ENCODE measurements around the gene HS3ST3B1.

Gene HS3ST3B1

DNA sequence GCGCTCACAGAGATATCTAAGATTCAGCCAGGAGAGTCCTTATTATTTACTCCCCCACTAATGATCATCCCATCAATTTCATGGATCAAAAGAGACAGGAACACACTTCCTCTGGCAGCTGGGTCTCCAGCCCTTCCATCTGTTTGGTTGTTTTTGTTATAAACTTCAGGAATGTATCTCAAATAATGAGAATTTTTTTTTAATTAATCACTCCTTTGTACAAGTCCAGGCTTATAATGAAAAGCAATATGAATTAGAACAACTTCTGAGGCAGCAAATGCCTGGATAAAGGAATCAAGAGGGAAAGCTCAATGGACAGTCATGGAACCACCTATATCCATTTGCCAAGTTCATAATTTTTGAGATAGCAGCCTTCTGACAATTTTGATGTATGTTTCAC lies 73.4 kb downstream of the HS3ST3B1 start:
- Histone ChIP-seq H3K9me3 (ENCODE audit: control insufficient read depth, insufficient read depth, low read depth, low read length) (no peaks in the 10 kb centered on the region), H3K36me3 (ENCODE audit: control insufficient read depth in 2 of 2, insufficient read depth in 1 of 2, low read length in 2 of 2) (no peaks in the 10 kb centered on the region), H3K27ac (ENCODE audit: extremely low read depth, low read depth, low read length) (no peak overlapping the region), H3K4me3 (ENCODE audit: low read depth, low read length) (no peak overlapping the region), H3K4me1 (ENCODE audit: control insufficient read depth, insufficient read depth, low read length) (no peaks in the 10 kb centered on the region)
- ChIA-PET POLR2A (interaction anchor here (0.6 kb wide), 1 partner anchor 803 kb away, joined by 4 read pairs; no protein-coding TSS in a partner anchor), CTCF (interaction anchor here (0.5 to 0.6 kb wide), 2 partner anchors 8 kb away, joined by 3 to 8 read pairs; no protein-coding TSS in a partner anchor)
- no peak for TF ChIP-seq SP2 (tag by site-specific recombination; IDR thresholded peaks at IDR 0.05)
- TF ChIP-seq ZNF239 (tag by site-specific recombination; IDR thresholded peaks at IDR 0.05): no peak
- no peak for TF ChIP-seq ZNF785 (tag by site-specific recombination; IDR thresholded peaks at IDR 0.05)
- no peak for TF ChIP-seq ZNF423 (tag by site-specific recombination; IDR thresholded peaks at IDR 0.05)
- TF ChIP-seq, protein P1, sequence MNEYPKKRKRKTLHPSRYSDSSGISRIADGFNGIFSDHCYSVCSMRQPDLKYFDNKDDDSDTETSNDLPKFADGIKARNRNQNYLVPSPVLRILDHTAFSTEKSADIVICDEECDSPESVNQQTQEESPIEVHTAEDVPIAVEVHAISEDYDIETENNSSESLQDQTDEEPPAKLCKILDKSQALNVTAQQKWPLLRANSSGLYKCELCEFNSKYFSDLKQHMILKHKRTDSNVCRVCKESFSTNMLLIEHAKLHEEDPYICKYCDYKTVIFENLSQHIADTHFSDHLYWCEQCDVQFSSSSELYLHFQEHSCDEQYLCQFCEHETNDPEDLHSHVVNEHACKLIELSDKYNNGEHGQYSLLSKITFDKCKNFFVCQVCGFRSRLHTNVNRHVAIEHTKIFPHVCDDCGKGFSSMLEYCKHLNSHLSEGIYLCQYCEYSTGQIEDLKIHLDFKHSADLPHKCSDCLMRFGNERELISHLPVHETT (tag by site-specific recombination; IDR thresholded peaks at IDR 0.05): no peak
- no peak for TF ChIP-seq ZNF138 (tag by site-specific recombination; IDR thresholded peaks at IDR 0.05; ENCODE audit: borderline replicate concordance)
- TF ChIP-seq ZBTB21 (tag by site-specific recombination; IDR thresholded peaks at IDR 0.05): no peak
- no peak for TF ChIP-seq ZNF341 (tag by site-specific recombination; IDR thresholded peaks at IDR 0.05; ENCODE audit: low read depth)
- TF ChIP-seq, protein P2, sequence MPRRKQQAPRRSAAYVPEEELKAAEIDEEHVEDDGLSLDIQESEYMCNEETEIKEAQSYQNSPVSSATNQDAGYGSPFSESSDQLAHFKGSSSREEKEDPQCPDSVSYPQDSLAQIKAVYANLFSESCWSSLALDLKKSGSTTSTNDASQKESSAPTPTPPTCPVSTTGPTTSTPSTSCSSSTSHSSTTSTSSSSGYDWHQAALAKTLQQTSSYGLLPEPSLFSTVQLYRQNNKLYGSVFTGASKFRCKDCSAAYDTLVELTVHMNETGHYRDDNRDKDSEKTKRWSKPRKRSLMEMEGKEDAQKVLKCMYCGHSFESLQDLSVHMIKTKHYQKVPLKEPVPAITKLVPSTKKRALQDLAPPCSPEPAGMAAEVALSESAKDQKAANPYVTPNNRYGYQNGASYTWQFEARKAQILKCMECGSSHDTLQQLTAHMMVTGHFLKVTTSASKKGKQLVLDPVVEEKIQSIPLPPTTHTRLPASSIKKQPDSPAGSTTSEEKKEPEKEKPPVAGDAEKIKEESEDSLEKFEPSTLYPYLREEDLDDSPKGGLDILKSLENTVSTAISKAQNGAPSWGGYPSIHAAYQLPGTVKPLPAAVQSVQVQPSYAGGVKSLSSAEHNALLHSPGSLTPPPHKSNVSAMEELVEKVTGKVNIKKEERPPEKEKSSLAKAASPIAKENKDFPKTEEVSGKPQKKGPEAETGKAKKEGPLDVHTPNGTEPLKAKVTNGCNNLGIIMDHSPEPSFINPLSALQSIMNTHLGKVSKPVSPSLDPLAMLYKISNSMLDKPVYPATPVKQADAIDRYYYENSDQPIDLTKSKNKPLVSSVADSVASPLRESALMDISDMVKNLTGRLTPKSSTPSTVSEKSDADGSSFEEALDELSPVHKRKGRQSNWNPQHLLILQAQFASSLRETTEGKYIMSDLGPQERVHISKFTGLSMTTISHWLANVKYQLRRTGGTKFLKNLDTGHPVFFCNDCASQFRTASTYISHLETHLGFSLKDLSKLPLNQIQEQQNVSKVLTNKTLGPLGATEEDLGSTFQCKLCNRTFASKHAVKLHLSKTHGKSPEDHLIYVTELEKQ (tag by site-specific recombination; IDR thresholded peaks at IDR 0.05; ENCODE audit: borderline replicate concordance): no peak
- TF ChIP-seq, protein P3, sequence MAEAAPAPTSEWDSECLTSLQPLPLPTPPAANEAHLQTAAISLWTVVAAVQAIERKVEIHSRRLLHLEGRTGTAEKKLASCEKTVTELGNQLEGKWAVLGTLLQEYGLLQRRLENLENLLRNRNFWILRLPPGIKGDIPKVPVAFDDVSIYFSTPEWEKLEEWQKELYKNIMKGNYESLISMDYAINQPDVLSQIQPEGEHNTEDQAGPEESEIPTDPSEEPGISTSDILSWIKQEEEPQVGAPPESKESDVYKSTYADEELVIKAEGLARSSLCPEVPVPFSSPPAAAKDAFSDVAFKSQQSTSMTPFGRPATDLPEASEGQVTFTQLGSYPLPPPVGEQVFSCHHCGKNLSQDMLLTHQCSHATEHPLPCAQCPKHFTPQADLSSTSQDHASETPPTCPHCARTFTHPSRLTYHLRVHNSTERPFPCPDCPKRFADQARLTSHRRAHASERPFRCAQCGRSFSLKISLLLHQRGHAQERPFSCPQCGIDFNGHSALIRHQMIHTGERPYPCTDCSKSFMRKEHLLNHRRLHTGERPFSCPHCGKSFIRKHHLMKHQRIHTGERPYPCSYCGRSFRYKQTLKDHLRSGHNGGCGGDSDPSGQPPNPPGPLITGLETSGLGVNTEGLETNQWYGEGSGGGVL (tag by site-specific recombination; IDR thresholded peaks at IDR 0.05): no peak
- TF ChIP-seq, protein P4, sequence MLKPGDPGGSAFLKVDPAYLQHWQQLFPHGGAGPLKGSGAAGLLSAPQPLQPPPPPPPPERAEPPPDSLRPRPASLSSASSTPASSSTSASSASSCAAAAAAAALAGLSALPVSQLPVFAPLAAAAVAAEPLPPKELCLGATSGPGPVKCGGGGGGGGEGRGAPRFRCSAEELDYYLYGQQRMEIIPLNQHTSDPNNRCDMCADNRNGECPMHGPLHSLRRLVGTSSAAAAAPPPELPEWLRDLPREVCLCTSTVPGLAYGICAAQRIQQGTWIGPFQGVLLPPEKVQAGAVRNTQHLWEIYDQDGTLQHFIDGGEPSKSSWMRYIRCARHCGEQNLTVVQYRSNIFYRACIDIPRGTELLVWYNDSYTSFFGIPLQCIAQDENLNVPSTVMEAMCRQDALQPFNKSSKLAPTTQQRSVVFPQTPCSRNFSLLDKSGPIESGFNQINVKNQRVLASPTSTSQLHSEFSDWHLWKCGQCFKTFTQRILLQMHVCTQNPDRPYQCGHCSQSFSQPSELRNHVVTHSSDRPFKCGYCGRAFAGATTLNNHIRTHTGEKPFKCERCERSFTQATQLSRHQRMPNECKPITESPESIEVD (tag by site-specific recombination; IDR thresholded peaks at IDR 0.05): no peak
- no peak for TF ChIP-seq ZNF555 (tag by site-specific recombination; conservative IDR thresholded peaks at IDR 0.05)
- TF ChIP-seq ZNF792 (tag by site-specific recombination; IDR thresholded peaks at IDR 0.05): no peak
- TF ChIP-seq TCF7L2 (IDR thresholded peaks at IDR 0.05; ENCODE audit: borderline replicate concordance, low read depth, low read length): no peak
- no peak for TF ChIP-seq OVOL3 (tag by site-specific recombination; IDR thresholded peaks at IDR 0.05)
- no peak for TF ChIP-seq MEIS1 (CRISPR knock-in tag; IDR thresholded peaks at IDR 0.05; ENCODE audit: borderline replicate concordance)

DNA sequence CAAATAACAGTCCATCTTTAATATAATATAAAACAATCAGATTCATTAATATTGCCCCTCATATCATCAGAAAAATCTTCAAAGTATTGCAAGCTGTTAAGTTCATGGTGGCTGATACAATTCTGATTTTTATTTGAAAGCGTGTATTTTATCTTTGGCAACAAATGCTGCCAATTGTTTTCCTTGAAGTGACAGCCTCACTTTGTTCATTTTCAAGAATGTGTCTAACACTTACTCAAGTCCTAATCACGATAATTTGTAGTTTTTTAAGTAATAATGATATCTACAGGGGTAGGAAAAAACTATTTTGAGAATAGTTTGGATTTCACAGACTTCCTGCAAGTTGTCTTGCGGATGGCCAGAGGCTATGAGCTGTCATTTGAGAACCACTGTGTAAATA lies 75.8 kb downstream of the HS3ST3B1 start:
- no peaks in the 10 kb centered on the region for H3K36me3 ChIP-seq (ENCODE audit: control insufficient read depth in 2 of 2, insufficient read depth in 1 of 2, low read length in 2 of 2)
- no peaks in the 10 kb centered on the region for H3K4me1 ChIP-seq (ENCODE audit: control insufficient read depth, insufficient read depth, low read length)
- ChIA-PET CTCF (interaction anchor here (0.6 kb wide), 1 partner anchor 16 kb away, joined by 5 read pairs; no protein-coding TSS in a partner anchor), POLR2A (interaction anchor here (1.1 kb wide), 1 partner anchor 76 kb away, joined by 3 read pairs; the partner anchor contains the start of gene HS3ST3B1)
- no peak overlapping the region for H3K4me3 ChIP-seq (ENCODE audit: low read depth, low read length)
- H3K9me3 ChIP-seq (ENCODE audit: control insufficient read depth, insufficient read depth, low read depth, low read length): no peaks in the 10 kb centered on the region
- no peak overlapping the region for H3K27ac ChIP-seq (ENCODE audit: extremely low read depth, low read depth, low read length)
- TF ChIP-seq ZNF324 (tag by site-specific recombination; IDR thresholded peaks at IDR 0.05): no peak
- TF ChIP-seq ZNF341 (tag by site-specific recombination; IDR thresholded peaks at IDR 0.05; ENCODE audit: low read depth): no peak
- TF ChIP-seq ZFP3 (tag by site-specific recombination; IDR thresholded peaks at IDR 0.05; ENCODE audit: low read depth): no peak
- TF ChIP-seq ZNF843 (tag by site-specific recombination; IDR thresholded peaks at IDR 0.05): no peak
- TF ChIP-seq OSR2 (tag by site-specific recombination; IDR thresholded peaks at IDR 0.05): no peak
- TF ChIP-seq ZFP41 (tag by site-specific recombination; IDR thresholded peaks at IDR 0.05; ENCODE audit: borderline replicate concordance): no peak
- TF ChIP-seq ZNF473 (tag by site-specific recombination; IDR thresholded peaks at IDR 0.05): no peak
- no peak for TF ChIP-seq ZNF23 (tag by site-specific recombination; IDR thresholded peaks at IDR 0.05; ENCODE audit: borderline replicate concordance)
- TF ChIP-seq, protein P5, sequence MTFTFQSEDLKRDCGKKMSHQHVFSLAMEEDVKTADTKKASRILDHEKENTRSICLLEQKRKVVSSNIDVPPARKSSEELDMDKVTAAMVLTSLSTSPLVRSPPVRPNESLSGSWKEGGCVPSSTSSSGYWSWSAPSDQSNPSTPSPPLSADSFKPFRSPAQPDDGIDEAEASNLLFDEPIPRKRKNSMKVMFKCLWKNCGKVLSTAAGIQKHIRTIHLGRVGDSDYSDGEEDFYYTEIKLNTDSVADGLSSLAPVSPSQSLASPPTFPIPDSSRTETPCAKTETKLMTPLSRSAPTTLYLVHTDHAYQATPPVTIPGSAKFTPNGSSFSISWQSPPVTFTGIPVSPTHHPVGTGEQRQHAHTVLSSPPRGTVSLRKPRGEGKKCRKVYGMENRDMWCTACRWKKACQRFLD (tag by site-specific recombination; IDR thresholded peaks at IDR 0.05): no peak
- TF ChIP-seq KLF9 (tag by site-specific recombination; IDR thresholded peaks at IDR 0.05; ENCODE audit: low read depth): no peak
- TF ChIP-seq, protein P1 (tag by site-specific recombination; IDR thresholded peaks at IDR 0.05): no peak
